GM19035 (cell line): ENCODE data around the gene ID1.
"Not testable (repeated sequence)": the region's sequence is repeated elsewhere in the genome, so short reads cannot be mapped to it uniquely, and the experiment has no call there.

Experiments used
- ATAC-seq: cut with Tn5 transposase; IDR thresholded peaks from one replicate; pipeline ENCODE4 v1.9.1; 2021; ENCODE audit not compliant: unreplicated experiment

ID1 gene

DNA sequence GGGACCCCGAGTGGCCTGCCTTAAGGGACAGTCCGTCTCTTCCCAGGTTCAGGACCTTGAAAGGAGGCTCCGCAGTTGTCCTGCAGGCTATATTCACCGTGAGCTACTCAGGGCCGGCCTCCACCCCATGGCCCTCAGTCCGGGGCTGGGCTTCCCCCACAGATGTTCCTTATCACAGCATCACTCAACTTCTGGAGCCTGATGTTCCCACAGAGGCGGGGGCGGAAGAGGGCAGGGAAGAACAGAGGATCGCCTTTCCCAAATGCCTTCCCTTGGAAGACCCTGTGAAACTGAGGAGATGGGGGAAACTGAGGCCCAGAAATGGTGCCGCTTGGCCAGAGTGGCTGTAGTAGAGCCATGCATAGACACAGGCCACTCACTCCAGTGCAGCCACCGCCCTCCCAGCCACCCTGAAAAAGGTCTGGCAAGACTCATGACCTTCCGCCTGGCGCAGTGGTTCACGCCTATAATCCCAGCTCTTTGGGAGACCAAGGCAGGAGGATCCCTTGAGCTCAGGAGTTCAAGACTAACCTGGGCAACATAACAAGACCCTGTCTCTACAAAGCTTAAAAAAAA, 28.3 kb downstream of the ID1 start:
- ATAC-seq, result no peak

DNA sequence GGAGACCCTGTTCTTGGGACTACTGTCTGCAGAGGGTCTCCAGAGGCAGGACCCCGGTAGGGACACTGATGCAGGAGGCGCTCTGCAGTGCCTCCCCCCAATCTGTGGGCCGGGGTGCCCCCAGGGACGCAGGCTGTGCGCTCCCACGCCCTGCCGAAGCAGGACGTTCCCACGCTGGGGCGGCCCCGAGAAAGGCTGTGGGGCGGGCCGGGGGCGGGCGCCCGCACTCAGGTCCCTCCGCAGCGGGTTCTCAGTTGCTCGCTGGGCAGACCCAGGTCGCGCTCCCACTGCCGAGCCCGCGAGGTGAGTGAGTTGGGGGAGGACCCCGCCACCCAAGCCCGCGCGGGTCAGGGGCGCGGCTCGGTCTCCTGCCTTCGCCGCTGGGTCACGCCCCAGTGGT, 32.6 kb downstream of the ID1 start, which contains the start of gene COX4I2:
TSS of gene COX4I2 (plus strand) at position 253 of the 400 bp plus-strand sequence. CDS start 1,106 bp downstream, outside the sequence.
- no peak for ATAC-seq

- no peak for ATAC-seq
Measured at GRCh38 chr20:31638317-31638716, 33.2 kb downstream of the ID1 start.

- no peak for ATAC-seq
Measured at GRCh38 chr20:31638816-31639215, 33.7 kb downstream of the ID1 start.

DNA sequence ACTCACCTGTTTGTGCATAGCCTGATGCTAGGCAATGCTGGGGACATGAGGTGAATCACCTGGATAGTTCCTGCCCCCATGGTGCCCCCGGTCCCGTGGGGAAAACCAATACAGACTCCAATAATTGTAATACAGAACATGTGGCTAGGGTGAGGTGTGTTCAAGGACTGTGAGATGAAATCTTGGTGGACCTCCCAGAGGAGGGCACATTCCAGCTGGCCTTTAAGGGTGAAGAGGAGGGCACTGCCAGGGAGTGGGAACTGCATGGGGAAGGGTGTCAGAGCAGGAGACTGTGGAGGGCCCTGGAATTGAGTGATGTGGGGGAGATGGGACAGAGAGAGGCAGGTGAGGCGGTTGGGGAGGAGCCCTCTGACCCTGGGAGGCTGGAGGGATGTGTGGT, 35.2 kb downstream of the ID1 start:
- ATAC-seq, result no peak

- ATAC-seq, result no peak
Measured at GRCh38 chr20:31641391-31641790, 36.3 kb downstream of the ID1 start.

- ATAC-seq, result no peak
Measured at GRCh38 chr20:31642837-31643236, 37.7 kb downstream of the ID1 start.

- no peak for ATAC-seq
Measured at GRCh38 chr20:31643522-31643921, 38.4 kb downstream of the ID1 start.

DNA sequence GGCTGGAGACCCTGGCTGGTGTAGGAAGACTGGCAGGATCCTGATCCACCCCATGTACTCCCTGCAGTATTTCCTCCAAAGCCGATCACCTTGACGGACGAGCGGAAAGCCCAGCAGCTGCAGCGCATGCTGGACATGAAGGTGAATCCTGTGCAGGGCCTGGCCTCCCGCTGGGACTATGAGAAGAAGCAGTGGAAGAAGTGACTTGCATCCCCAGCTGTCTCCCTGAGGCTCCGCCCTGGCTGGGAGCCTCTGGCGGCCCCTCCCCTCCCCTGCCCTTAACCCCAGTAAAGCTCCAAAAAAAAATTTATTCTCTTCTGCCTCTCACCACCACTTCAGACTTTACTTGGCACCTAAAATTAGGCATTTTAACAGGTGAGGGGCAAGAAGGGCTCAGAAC, 39.6 kb downstream of the ID1 start:
- no peak for ATAC-seq

DNA sequence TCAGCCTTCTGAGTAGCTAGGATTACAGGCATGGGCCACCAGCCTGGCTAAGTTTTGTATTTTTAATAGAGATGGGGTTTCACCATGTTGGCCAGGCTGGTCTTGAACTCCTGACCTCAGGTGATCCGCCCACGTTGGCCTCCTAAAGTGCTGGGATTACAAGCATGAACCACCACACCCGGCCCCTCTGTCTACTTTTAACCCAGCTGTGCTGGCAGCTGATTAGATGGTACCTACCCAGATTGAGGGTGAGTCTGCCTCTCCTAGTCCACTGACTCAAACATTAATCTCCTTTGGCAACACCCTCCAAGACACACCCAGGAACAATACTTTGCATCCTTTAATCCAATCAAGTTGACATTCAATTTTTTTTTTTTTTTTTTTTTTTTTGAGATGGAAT, 43.0 kb downstream of the ID1 start:
- ATAC-seq, result not testable (repeated sequence)

- ATAC-seq, result no peak
Measured at GRCh38 chr20:31652917-31653396, 47.9 kb downstream of the ID1 start.

DNA sequence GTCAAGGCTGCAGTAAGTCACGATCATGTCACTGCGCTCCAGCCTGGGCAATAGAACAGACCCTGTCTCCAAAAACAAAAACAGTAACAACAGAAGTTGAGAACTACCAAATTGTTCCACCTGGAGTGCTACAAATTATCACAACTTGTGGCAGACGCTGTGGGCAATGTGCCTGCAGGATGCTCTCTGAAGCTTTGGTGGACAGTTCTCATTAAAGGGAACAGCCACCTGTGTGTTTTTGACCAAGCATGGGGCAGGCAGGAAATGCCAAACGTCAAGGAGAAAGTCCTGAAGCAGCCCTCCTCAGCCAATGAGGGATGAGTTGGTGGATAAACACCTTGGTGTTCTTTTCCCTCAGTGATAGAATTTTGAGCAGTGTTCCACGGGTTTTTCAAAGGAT, 48.5 kb downstream of the ID1 start:
- ATAC-seq, result no peak

GRCh38 chr20:31654534-31654933, 49.4 kb downstream of the ID1 start:
- ATAC-seq, result no peak
